ENCODE measurements around the gene CD46. TPM values are rescaled to one million over a fixed set of nuclear protein-coding genes. Genes with fewer than 3 reads are reported as not detected.

The CD46 gene
- total and polyA plus RNA-seq, 3 donors from 2014 or later, result 80.7 to 130 (median 107) TPM

DNA sequence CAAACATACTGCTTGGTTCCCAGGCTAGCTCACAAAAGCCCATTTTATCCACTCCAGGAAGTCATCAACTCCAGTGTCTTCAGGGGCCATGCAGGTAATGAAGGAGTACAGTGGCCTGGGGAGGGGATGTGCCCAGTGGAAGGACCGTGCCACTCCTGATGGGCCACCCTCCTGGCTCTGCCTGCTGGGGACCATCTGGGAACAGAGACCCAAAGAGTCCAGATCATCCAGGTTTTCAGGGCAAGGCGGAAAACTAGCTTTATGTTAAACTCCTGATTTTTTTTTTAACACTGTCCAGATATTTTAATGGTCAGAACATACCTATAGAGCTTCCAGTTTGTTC is 75.6 kb downstream of the CD46 start:
- intact Hi-C loops (cut with DNase I; ENCODE audit: low total_unique reads), result loop anchor here (5.0 kb wide), 1 partner anchor 135 kb away; no protein-coding TSS in a partner anchor
- H3K4me3 ChIP-seq, result no peak overlapping the region
- no peak for DNase-seq

DNA sequence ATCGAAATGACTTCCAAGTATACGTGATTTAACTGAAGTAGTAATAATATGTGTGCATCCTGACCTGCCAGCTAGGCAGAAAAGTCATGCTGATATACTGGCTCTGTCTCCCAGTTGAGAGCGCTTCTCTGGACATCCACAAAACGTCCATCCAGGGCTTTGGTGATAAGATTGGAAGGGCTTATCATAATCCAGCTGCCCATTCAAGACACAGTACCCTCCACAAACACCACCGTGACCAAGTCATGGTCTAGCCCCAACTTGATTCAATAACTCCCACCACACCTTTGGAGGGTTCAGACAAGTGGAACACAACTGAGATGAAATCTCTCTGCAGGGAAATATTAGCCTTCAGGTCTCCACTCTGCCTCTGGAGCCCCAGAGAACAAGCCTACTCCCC is 76.2 kb downstream of the CD46 start:
- DNase-seq, result no peak
- WGBS, 2 donors, result 58 to 69% methylated on average over 5 of the region's 5 CpGs
- intact Hi-C loops (cut with DNase I; ENCODE audit: low total_unique reads), result loop anchor here (5.0 kb wide), 1 partner anchor 134 kb away; no protein-coding TSS in a partner anchor

More for the DNA sequence above, 75.6 kb downstream of the CD46 start:
- no peaks in the 10 kb centered on the region for H3K27me3 ChIP-seq
- H3K27ac ChIP-seq, result peak overlapping the region; percentile 95 to 98
- H3K36me3 ChIP-seq (ENCODE audit: low read depth, missing control alignments), result no peaks in the 10 kb centered on the region
- H3K9me3 ChIP-seq, result no peaks in the 10 kb centered on the region
- no peak for TF ChIP-seq POLR2A (IDR thresholded peaks at IDR 0.05)
- peaks cover 66% of the 10 kb centered on the region for H3K4me1 ChIP-seq
- 85 to 89% methylated on average over 2 of the region's 2 CpGs for WGBS, 2 donors

GRCh38 chr1:207828485-207829158 is 76.8 kb downstream of the CD46 start:
- WGBS, 2 donors, result 55 to 71% methylated on average over 2 of the region's 2 CpGs
- no peaks in the 10 kb centered on the region for H3K9me3 ChIP-seq
- peaks cover 66% of the 10 kb centered on the region for H3K4me1 ChIP-seq
- no peaks in the 10 kb centered on the region for H3K27me3 ChIP-seq
- intact Hi-C loops (cut with DNase I; ENCODE audit: low total_unique reads), result loop anchor here (5.0 kb wide), 1 partner anchor 134 kb away; no protein-coding TSS in a partner anchor
- H3K36me3 ChIP-seq (ENCODE audit: low read depth, missing control alignments), result no peaks in the 10 kb centered on the region
- TF ChIP-seq POLR2A (IDR thresholded peaks at IDR 0.05) (no peak), CTCF (IDR thresholded peaks at IDR 0.05) (peak; percentile 83 to 85 (median 84))
- H3K4me3 ChIP-seq, result no peak overlapping the region
- DNase-seq, result peak; percentile 88
- peak overlapping the region; percentile 67 to 95 for H3K27ac ChIP-seq

More for the DNA sequence above, 76.2 kb downstream of the CD46 start:
- peaks cover 66% of the 10 kb centered on the region for H3K4me1 ChIP-seq
- H3K27ac ChIP-seq, result peak overlapping the region; percentile 67 to 95
- H3K36me3 ChIP-seq (ENCODE audit: low read depth, missing control alignments), result no peaks in the 10 kb centered on the region
- TF ChIP-seq CTCF (IDR thresholded peaks at IDR 0.05) (no peak), POLR2A (IDR thresholded peaks at IDR 0.05) (no peak)
- H3K9me3 ChIP-seq, result no peaks in the 10 kb centered on the region
- no peak overlapping the region for H3K4me3 ChIP-seq
- H3K27me3 ChIP-seq, result no peaks in the 10 kb centered on the region

GRCh38 chr1:207829576-207829975 is 77.7 kb downstream of the CD46 start:
- DNase-seq, result no peak
- no peak for TF ChIP-seq CTCF (IDR thresholded peaks at IDR 0.05)
- no peak for TF ChIP-seq POLR2A (IDR thresholded peaks at IDR 0.05)
- H3K4me3 ChIP-seq, result no peak overlapping the region
- no peaks in the 10 kb centered on the region for H3K36me3 ChIP-seq (ENCODE audit: low read depth, missing control alignments)
- H3K27ac ChIP-seq, result peak overlapping the region in 1 of 2 donors; percentile 95
- no peaks in the 10 kb centered on the region for H3K27me3 ChIP-seq
- H3K4me1 ChIP-seq, result peaks cover 60% of the 10 kb centered on the region
- H3K9me3 ChIP-seq, result no peaks in the 10 kb centered on the region
- intact Hi-C loops (cut with DNase I; ENCODE audit: low total_unique reads), result loop anchor here (5.0 kb wide), 1 partner anchor 133 kb away; no protein-coding TSS in a partner anchor

DNA sequence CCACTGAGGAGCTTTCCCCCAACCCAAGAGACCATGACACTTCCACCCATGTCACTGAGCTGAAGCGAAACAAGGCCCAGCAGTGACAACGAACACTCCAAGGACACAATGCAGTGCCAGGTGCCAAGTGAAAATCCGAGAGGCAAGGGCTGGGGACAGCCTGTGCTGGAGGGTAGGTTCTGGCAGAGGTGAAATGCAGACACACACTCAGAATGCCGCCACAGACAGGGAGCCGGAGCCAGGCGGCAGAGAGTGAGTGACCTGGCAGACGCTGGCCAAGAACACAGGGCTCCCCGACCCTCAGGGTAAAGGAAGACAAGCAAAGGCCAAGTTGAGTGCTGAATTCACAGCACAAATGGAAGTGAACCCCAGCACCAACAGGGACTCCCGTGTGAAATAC is 78.9 kb downstream of the CD46 start:
- Histone ChIP-seq H3K4me3 (no peak overlapping the region), H3K27ac (peak overlapping the region; percentile 36 to 57), H3K9me3 (no peaks in the 10 kb centered on the region), H3K36me3 (ENCODE audit: low read depth, missing control alignments) (no peaks in the 10 kb centered on the region), H3K27me3 (no peaks in the 10 kb centered on the region), H3K4me1 (peaks cover 48% of the 10 kb centered on the region)
- TF ChIP-seq CTCF (IDR thresholded peaks at IDR 0.05) (no peak), POLR2A (IDR thresholded peaks at IDR 0.05) (no peak)
- intact Hi-C loops (cut with DNase I; ENCODE audit: low total_unique reads), result no loop called here
- WGBS, 2 donors, result 54 to 62% methylated on average over 9 of the region's 9 CpGs
- peak; percentile 48 for DNase-seq

Data from testis (tissue), 3 donors.